ENCODE measurements around the gene SLC6A19.

SLC6A19 gene

GRCh38 chr5:1197876-1198666 is 3.3 kb upstream of the SLC6A19 start:
- no peak for DNase-seq

GRCh38 chr5:1199340-1199648 is 2.1 kb upstream of the SLC6A19 start:
- DNase-seq: no peak

GRCh38 chr5:1199649-1200494 is 1.5 kb upstream of the SLC6A19 start:
- DNase-seq: no peak

GRCh38 chr5:1200495-1201326 is 684 bp upstream of the SLC6A19 start:
- DNase-seq: no peak

- no peak for DNase-seq
Observed at GRCh38 chr5:1202026-1202797, 817 bp downstream of the SLC6A19 start.

- DNase-seq: no peak
Observed at GRCh38 chr5:1202798-1203185, 1.4 kb downstream of the SLC6A19 start.

GRCh38 chr5:1203311-1203967 is 2.0 kb downstream of the SLC6A19 start:
- no peak for DNase-seq

GRCh38 chr5:1203968-1204692 is 2.7 kb downstream of the SLC6A19 start:
- no peak for DNase-seq

GRCh38 chr5:1204693-1205242 is 3.4 kb downstream of the SLC6A19 start:
- peak; percentile 6 for DNase-seq

GRCh38 chr5:1205255-1206180 is 4.1 kb downstream of the SLC6A19 start:
- DNase-seq: no peak

GRCh38 chr5:1206521-1207412 is 5.4 kb downstream of the SLC6A19 start:
- no peak for DNase-seq

GRCh38 chr5:1207555-1207954 is 6.2 kb downstream of the SLC6A19 start:
- DNase-seq: no peak

GRCh38 chr5:1208221-1208742 is 6.9 kb downstream of the SLC6A19 start:
- DNase-seq: no peak

- DNase-seq: no peak
Observed at GRCh38 chr5:1208743-1209488, 7.5 kb downstream of the SLC6A19 start.

- DNase-seq: no peak
Observed at GRCh38 chr5:1209489-1209852, 8.1 kb downstream of the SLC6A19 start.

- DNase-seq: no peak
Observed at GRCh38 chr5:1209896-1210776, 8.7 kb downstream of the SLC6A19 start.

GRCh38 chr5:1210832-1211251 is 9.4 kb downstream of the SLC6A19 start:
- DNase-seq: no peak

Data from fibroblast of upper back skin (primary cell).